ENCODE results near the gene HOXB6.

Gene HOXB6

GRCh38 chr17:48565925-48566710 lies 38.7 kb downstream of the HOXB6 start:
- no peak for DNase-seq

GRCh38 chr17:48565022-48565554 lies 39.7 kb downstream of the HOXB6 start:
- no peak for DNase-seq

- no peak for DNase-seq
These were observed 40.4 kb downstream of the HOXB6 start for GRCh38 chr17:48564188-48565021.

- DNase-seq, result no peak
These were observed 41.0 kb downstream of the HOXB6 start for GRCh38 chr17:48563867-48564187.

GRCh38 chr17:48563385-48563838 lies 41.4 kb downstream of the HOXB6 start:
- DNase-seq, result no peak

GRCh38 chr17:48562934-48563333 lies 41.9 kb downstream of the HOXB6 start:
- no peak for DNase-seq

- no peak for DNase-seq
These were observed 42.6 kb downstream of the HOXB6 start for GRCh38 chr17:48561884-48562810.

GRCh38 chr17:48559840-48560817 lies 44.7 kb downstream of the HOXB6 start:
- DNase-seq, result no peak

- DNase-seq, result no peak
These were observed 45.5 kb downstream of the HOXB6 start for GRCh38 chr17:48559122-48559839.

GRCh38 chr17:48558831-48559121 lies 46.0 kb downstream of the HOXB6 start:
- no peak for DNase-seq

GRCh38 chr17:48558057-48558830 lies 46.5 kb downstream of the HOXB6 start:
- no peak for DNase-seq

- no peak for DNase-seq
These were observed 48.0 kb downstream of the HOXB6 start for GRCh38 chr17:48556576-48557401.

GRCh38 chr17:48556229-48556575 lies 48.6 kb downstream of the HOXB6 start:
- DNase-seq, result no peak

GRCh38 chr17:48555258-48556228 lies 49.2 kb downstream of the HOXB6 start:
- DNase-seq, result no peak

GRCh38 chr17:48554412-48555257 lies 50.2 kb downstream of the HOXB6 start:
- DNase-seq, result no peak

GRCh38 chr17:48553826-48554225 lies 51.0 kb downstream of the HOXB6 start:
- DNase-seq, result no peak

GRCh38 chr17:48553190-48553547 lies 51.6 kb downstream of the HOXB6 start:
- DNase-seq, result no peak

All from T-helper 1 cell (primary cell).